Measurements from ENCODE around the gene VAC14. TPM values are rescaled to one million over a fixed set of nuclear protein-coding genes. Genes with fewer than 3 reads are reported as not detected.

The VAC14 gene
- total and polyA plus RNA-seq, 2 experiments from 2014 or later, result 42.3 to 77.7 TPM

DNA sequence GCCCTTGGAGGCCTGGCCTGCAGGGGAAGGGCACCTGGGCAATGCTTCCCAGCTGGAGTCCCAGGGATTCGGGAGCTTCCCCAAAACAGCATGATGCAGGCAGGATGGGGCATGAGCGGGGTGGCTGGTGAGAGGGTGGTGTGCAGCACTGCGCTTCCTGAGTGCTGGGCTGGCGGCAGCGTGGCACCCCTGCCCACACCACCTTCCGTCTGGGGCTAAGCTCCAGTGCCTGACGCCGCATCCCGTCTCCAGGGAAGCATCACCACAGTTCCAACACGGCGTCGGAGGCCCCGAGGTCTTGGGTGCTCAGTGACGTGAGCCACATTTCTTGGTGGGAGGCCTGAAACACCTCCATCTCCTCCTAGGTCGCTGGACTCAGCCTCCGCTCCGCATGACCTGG is 101.3 kb downstream of the VAC14 start:
- H3K4me2 ChIP-seq, result no peak overlapping the region
- peaks cover 19% of the 10 kb centered on the region for H3K4me1 ChIP-seq (ENCODE audit: insufficient read depth)
- H4K20me1 ChIP-seq (replicated peaks; ENCODE audit: insufficient read depth), result no peaks in the 10 kb centered on the region
- no peak overlapping the region for H2AFZ ChIP-seq
- Mint-ChIP-seq H3K36me3 (ENCODE audit: low read depth) (no peaks in the 10 kb centered on the region; the same call in 2 of the 3 replicates), H3K4me1 (peaks cover 38% of the 10 kb centered on the region), H3K4me3 (no peak overlapping the region), H3K27ac (peak overlapping the region; percentile 70; the same call in 1 of the 2 replicates), H3K9me3 (no peaks in the 10 kb centered on the region), H3K27me3 (ENCODE audit: insufficient read depth, low read depth, poor library complexity) (peaks cover 31% of the 10 kb centered on the region)
- no peaks in the 10 kb centered on the region for H3K27me3 ChIP-seq (ENCODE audit: insufficient read depth)
- no peak overlapping the region for H3K27ac ChIP-seq (ENCODE audit: low read depth)
- H3F3A ChIP-seq (replicated peaks; ENCODE audit: low read depth), result no peaks in the 10 kb centered on the region
- H3K36me3 ChIP-seq (ENCODE audit: insufficient read depth), result no peaks in the 10 kb centered on the region
- H3K9me2 ChIP-seq (ENCODE audit: insufficient read depth), result no peaks in the 10 kb centered on the region
- no peak for ATAC-seq
- TF ChIP-seq STAT1 (IDR thresholded peaks at IDR 0.05; ENCODE audit: unreplicated experiment) (no peak), CREB1 (CRISPR knock-in tag; IDR thresholded peaks at IDR 0.05; ENCODE audit: low read depth) (no peak), EZH2phosphoT487 (IDR thresholded peaks at IDR 0.05; ENCODE audit: unreplicated experiment) (no peak), JUNB (IDR thresholded peaks at IDR 0.05; ENCODE audit: unreplicated experiment) (no peak), NANOG (IDR thresholded peaks at IDR 0.05; ENCODE audit: borderline replicate concordance) (no peak), ZNF114 (CRISPR knock-in tag; IDR thresholded peaks at IDR 0.05) (no peak)
- TF ChIP-seq, protein P1, sequence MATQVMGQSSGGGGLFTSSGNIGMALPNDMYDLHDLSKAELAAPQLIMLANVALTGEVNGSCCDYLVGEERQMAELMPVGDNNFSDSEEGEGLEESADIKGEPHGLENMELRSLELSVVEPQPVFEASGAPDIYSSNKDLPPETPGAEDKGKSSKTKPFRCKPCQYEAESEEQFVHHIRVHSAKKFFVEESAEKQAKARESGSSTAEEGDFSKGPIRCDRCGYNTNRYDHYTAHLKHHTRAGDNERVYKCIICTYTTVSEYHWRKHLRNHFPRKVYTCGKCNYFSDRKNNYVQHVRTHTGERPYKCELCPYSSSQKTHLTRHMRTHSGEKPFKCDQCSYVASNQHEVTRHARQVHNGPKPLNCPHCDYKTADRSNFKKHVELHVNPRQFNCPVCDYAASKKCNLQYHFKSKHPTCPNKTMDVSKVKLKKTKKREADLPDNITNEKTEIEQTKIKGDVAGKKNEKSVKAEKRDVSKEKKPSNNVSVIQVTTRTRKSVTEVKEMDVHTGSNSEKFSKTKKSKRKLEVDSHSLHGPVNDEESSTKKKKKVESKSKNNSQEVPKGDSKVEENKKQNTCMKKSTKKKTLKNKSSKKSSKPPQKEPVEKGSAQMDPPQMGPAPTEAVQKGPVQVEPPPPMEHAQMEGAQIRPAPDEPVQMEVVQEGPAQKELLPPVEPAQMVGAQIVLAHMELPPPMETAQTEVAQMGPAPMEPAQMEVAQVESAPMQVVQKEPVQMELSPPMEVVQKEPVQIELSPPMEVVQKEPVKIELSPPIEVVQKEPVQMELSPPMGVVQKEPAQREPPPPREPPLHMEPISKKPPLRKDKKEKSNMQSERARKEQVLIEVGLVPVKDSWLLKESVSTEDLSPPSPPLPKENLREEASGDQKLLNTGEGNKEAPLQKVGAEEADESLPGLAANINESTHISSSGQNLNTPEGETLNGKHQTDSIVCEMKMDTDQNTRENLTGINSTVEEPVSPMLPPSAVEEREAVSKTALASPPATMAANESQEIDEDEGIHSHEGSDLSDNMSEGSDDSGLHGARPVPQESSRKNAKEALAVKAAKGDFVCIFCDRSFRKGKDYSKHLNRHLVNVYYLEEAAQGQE (IDR thresholded peaks at IDR 0.05; ENCODE audit: unreplicated experiment), result no peak
- TF ChIP-seq, protein P2, sequence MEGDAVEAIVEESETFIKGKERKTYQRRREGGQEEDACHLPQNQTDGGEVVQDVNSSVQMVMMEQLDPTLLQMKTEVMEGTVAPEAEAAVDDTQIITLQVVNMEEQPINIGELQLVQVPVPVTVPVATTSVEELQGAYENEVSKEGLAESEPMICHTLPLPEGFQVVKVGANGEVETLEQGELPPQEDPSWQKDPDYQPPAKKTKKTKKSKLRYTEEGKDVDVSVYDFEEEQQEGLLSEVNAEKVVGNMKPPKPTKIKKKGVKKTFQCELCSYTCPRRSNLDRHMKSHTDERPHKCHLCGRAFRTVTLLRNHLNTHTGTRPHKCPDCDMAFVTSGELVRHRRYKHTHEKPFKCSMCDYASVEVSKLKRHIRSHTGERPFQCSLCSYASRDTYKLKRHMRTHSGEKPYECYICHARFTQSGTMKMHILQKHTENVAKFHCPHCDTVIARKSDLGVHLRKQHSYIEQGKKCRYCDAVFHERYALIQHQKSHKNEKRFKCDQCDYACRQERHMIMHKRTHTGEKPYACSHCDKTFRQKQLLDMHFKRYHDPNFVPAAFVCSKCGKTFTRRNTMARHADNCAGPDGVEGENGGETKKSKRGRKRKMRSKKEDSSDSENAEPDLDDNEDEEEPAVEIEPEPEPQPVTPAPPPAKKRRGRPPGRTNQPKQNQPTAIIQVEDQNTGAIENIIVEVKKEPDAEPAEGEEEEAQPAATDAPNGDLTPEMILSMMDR (conservative IDR thresholded peaks at IDR 0.05; ENCODE audit: low read depth in 2 of 2), result no peak
- TF ChIP-seq, protein P3, sequence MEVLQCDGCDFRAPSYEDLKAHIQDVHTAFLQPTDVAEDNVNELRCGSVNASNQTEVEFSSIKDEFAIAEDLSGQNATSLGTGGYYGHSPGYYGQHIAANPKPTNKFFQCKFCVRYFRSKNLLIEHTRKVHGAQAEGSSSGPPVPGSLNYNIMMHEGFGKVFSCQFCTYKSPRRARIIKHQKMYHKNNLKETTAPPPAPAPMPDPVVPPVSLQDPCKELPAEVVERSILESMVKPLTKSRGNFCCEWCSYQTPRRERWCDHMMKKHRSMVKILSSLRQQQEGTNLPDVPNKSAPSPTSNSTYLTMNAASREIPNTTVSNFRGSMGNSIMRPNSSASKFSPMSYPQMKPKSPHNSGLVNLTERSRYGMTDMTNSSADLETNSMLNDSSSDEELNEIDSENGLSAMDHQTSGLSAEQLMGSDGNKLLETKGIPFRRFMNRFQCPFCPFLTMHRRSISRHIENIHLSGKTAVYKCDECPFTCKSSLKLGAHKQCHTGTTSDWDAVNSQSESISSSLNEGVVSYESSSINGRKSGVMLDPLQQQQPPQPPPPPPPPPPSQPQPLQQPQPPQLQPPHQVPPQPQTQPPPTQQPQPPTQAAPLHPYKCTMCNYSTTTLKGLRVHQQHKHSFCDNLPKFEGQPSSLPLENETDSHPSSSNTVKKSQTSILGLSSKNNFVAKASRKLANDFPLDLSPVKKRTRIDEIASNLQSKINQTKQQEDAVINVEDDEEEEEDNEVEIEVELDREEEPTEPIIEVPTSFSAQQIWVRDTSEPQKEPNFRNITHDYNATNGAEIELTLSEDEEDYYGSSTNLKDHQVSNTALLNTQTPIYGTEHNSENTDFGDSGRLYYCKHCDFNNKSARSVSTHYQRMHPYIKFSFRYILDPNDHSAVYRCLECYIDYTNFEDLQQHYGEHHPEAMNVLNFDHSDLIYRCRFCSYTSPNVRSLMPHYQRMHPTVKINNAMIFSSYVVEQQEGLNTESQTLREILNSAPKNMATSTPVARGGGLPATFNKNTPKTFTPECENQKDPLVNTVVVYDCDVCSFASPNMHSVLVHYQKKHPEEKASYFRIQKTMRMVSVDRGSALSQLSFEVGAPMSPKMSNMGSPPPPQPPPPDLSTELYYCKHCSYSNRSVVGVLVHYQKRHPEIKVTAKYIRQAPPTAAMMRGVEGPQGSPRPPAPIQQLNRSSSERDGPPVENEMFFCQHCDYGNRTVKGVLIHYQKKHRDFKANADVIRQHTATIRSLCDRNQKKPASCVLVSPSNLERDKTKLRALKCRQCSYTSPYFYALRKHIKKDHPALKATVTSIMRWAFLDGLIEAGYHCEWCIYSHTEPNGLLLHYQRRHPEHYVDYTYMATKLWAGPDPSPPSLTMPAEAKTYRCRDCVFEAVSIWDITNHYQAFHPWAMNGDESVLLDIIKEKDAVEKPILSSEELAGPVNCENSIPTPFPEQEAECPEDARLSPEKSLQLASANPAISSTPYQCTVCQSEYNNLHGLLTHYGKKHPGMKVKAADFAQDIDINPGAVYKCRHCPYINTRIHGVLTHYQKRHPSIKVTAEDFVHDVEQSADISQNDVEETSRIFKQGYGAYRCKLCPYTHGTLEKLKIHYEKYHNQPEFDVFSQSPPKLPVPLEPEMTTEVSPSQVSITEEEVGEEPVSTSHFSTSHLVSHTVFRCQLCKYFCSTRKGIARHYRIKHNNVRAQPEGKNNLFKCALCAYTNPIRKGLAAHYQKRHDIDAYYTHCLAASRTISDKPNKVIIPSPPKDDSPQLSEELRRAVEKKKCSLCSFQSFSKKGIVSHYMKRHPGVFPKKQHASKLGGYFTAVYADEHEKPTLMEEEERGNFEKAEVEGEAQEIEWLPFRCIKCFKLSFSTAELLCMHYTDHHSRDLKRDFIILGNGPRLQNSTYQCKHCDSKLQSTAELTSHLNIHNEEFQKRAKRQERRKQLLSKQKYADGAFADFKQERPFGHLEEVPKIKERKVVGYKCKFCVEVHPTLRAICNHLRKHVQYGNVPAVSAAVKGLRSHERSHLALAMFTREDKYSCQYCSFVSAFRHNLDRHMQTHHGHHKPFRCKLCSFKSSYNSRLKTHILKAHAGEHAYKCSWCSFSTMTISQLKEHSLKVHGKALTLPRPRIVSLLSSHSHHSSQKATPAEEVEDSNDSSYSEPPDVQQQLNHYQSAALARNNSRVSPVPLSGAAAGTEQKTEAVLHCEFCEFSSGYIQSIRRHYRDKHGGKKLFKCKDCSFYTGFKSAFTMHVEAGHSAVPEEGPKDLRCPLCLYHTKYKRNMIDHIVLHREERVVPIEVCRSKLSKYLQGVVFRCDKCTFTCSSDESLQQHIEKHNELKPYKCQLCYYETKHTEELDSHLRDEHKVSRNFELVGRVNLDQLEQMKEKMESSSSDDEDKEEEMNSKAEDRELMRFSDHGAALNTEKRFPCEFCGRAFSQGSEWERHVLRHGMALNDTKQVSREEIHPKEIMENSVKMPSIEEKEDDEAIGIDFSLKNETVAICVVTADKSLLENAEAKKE (CRISPR knock-in tag; IDR thresholded peaks at IDR 0.05), result no peak
- TF ChIP-seq, protein P4, sequence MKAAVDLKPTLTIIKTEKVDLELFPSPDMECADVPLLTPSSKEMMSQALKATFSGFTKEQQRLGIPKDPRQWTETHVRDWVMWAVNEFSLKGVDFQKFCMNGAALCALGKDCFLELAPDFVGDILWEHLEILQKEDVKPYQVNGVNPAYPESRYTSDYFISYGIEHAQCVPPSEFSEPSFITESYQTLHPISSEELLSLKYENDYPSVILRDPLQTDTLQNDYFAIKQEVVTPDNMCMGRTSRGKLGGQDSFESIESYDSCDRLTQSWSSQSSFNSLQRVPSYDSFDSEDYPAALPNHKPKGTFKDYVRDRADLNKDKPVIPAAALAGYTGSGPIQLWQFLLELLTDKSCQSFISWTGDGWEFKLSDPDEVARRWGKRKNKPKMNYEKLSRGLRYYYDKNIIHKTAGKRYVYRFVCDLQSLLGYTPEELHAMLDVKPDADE (IDR thresholded peaks at IDR 0.05), result no peak
- H3K79me2 ChIP-seq (replicated peaks; ENCODE audit: insufficient read depth), result no peaks in the 10 kb centered on the region
- H3K4me3 ChIP-seq, result no peak overlapping the region
- DNase-seq (ENCODE audit: low spot score), result no peak

Data from GM23338 (cell line).